ENCODE results near the gene SMG7.
A peak's percentile ranks its signal among the peaks of the same experiment; 100 is the strongest.

Gene SMG7

DNA sequence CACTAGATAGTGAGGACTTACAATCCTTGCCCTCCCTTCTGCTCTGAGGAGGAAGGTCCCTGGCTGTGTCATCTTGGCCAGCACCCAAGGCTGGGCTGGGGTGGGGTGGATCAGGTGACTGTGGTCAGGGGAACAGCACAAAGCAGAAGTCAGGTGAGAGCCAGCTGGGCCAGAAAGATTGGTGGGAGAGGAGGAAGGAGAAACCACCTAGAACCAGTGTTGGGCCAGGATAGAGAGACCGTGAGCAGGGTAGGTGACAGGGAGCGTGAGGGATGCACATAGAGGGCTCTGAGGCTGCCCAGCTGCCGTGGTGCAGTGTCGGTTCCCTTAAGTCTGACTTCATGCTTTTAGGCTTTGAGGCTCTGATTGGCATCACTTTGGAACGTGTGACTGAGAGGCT is 95.3 kb downstream of the SMG7 start:
- peak in 3 of 14 donors; percentile 23 to 41 (median 25) for DNase-seq

DNA sequence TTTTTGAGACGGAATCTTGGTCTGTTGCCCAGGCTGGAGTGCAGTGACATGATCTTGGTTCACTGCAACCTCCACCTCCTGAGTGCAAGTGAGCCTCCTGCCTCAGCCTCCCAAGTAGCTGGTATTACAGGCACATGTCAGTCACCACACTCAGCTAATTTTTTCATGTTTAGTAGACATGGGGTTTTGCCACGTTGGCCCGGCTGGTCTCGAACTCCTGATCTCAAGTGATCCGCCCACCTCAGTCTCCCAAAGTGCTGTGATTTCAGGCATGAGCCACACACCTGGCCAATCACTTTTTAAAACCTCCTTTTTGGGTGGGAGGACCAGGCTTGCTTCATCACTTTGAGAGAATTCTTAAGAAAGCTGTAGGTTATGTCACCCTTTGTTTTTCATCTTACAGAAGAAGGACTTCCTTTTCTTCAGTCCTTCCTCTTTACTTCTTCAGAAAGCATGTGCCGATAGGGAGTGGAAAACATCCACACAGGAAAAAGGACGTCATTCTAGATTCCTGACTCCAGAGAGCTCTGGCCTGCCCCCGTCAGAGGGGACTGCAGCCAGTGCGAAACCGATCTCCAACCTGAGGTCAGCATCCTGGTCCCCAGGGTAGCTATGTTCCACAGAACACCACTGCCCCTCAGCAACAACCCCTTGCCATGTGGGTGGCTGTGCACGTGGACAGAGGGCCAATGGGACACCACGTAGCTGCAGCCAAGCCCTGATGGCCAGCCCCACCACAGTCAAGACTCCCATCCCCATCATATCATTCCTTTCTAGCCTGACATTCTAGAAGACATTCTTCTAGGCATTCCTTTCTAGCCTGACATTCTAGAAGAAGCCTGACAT is 96.1 kb downstream of the SMG7 start:
- DNase-seq: peak in 1 of 14 donors; percentile 28

DNA sequence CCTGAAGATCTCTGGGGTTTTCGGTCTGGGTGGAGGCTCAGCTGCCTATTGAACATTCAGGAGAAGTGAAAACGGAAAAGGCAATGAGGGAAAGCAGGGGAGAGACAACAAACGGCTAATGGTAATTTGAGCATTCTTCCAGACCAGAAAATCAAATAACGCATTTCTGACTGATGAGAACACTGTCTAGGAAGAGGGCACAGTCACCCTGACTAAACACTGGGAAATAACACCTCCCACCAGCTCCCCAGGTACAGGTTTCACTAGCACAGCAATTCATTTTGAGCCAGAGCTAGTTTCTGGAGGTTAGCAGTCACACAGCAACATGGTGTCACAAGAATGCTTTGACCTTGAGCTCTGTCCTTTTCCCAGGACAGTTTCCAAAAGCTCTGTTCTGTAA is 96.8 kb downstream of the SMG7 start:
- DNase-seq: no peak

DNA sequence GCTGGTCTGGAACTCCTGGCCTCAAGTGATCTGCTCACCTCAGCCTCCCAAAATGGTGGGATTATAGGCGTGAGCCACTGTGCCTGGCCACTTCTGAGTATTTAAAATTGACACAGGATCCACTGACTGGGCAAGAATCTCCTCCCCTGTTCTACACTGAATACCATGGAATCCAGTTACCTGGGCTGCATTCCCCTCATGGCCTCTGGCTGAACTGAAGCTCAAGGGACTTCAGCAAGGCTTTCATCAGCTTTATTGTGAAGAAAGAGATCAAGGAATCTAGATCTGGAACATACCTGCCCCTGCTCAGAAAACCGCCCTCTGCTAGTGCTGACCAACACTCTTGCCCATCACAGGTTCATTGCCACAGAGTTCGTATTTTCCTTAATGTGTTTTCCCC is 97.5 kb downstream of the SMG7 start:
- DNase-seq: no peak

DNA sequence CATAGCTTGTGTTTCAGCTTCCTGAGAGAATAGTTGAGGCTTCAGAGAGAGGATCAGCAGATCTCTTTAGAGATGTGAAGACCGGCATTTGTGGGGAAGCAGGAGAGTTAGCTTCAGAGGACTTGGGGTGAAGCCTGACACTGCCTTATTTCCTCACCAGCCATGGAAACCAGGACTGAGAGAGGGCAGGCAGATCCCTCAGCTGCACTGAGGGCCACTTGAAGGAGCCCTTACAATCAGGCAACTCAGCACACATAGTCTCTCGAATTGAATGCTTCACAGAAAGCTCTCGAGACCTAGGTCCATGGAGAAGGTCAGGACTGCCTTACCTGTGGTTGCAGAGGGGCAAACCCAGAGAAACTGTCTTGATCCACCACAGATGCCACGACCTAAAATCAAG is 98.2 kb downstream of the SMG7 start:
- DNase-seq: no peak

DNA sequence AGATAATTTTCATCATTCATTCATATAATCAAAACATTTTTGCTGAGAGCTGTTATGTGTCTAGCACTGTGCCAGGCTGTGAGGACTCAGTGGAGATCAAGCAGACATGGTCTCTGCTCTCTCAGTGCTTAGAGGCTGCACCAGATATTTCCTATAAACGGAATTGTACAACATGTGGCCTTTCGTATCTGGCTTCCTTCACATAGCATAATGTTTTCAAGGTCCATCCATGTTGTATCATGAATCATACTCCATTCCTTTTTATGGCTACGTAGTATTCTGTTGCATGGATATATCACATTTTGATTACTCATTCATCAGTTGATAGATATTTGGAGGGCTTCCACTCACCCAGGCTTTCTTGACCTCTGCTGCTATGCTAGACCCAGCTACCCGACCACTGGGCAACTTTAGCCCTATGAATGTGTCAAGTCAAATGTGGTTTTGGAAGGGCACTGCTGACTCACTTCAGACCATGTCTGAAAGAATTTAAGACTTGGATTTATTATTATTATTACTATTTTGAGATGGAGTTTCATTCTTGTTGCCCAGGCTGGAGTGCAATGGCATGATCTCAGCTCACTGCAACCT is 99.5 kb downstream of the SMG7 start:
- DNase-seq: no peak

DNA sequence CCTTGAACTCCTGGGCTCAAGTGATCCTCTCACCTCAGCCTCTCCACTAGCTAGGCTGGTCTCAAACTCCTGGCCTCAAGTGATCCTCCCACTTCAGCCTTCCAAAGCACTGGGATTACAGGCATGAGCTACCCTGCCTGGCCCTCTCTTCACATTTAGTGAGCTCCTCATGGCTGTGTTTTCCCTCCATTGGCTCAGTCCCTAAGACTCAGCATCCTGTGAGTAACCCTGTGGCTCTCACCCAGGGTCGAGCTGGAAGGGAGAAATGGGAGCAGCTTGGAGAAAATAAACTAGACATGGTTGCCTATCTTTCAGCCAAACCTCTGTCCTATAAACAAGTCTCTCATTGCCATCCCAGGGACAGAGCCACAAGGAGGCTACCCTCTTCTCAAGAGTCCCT is 100.4 kb downstream of the SMG7 start:
- no peak for DNase-seq

DNA sequence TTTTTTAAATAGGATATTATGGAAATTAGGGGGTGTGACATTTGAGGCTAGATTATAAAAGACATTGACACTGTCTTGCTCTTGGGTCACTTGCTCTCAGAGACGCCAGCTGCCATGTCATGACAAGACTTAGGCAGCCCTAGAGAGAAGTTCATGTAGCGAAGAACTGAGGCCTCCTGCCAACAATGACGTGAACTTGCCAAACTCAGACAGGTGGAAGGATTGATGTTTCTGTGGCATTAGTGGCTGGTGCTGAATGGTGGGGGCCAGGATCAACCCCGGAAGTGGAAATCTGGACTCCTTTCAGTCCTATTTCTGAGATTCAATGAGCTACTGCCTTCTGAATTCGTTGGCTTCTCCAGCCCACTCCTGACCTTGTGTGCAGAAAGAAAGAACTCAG is 103.3 kb downstream of the SMG7 start:
- DNase-seq: no peak

DNA sequence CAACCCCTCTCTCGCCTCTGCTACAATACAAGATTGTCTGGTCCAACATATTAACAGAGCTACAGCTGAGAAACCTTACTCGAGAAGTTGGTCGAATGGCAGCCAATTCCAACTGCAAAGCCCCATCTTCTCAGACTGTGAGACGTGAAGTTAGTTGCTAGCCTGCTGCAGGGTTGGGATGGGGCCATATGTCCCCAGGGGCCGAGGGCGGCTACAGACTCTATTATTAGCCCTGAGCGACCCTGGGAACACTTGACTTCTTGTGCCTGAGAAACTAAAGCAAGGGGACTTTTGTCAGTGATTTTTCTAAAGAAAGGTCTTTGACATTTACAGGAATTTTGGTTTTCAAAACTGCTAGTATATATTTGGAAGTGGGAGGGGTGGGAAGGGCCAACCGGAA is 104.2 kb downstream of the SMG7 start:
- DNase-seq: no peak

DNA sequence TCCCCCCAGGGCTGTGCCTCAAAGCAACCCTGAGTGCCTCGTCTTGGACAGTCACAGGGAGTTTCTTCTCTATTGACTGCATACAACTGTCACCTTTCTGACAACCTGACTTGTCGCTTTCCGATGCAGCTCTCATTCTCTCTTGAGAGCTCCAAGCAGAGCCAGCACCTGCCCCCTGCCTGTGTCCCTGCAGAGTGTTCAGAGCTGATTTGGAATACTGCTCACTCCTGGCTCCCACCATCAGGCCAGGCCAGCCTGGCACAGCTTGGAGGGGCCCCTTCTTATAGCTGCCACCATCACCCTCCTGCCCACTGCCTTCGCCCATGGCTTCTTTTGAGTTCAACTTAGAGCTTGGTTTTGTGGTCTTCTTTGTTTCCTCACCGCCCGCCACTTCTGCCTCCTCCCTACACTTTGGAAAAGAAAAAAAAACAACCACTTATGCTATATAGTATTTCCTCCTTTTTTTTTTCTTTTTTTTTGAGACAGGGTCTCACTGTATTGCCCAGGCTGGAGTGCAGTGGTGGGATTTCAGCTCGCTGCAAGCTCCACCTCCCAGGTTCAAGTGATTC is 105.7 kb downstream of the SMG7 start:
- no peak for DNase-seq

DNA sequence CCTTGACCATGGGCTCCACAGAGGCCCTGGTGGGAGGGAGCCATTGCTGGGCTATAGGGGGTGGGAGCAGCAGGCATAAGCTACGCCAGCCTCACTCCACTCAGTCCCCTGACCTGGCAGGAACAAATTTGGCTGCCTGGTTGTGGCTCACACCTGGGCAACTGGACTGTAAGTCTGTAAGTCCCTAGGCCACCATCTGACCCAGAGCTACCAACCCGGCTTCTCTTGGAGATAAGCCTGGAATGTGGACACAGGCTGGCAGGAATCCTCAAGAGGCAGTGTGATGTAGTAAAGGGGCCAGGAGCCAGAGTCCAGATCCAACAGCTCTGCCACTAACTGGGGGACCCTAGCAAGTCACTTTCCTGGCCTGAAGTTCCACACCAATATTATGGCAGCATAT is 106.6 kb downstream of the SMG7 start:
- DNase-seq: no peak

DNA sequence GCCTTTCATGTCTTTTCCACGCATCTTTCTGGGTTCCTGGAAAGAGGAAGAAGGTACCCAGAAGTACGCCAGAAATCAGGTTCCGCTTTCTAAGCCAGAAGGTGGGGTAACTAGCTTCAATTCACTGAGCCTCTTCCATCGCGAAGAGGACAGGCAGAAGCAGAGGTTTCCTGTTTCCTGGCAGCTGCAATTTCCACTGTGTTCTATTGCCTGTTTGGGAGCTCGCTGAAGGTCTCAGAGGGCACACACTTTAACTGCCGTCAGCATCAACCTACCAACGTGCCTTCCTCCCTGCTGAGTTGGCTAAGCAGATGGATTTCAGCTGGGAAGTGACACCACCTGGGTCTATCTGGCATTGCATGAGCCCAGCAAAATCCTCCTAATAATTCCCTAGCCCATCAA is 108.0 kb downstream of the SMG7 start:
- DNase-seq: peak in 1 of 14 donors; percentile 10

DNA sequence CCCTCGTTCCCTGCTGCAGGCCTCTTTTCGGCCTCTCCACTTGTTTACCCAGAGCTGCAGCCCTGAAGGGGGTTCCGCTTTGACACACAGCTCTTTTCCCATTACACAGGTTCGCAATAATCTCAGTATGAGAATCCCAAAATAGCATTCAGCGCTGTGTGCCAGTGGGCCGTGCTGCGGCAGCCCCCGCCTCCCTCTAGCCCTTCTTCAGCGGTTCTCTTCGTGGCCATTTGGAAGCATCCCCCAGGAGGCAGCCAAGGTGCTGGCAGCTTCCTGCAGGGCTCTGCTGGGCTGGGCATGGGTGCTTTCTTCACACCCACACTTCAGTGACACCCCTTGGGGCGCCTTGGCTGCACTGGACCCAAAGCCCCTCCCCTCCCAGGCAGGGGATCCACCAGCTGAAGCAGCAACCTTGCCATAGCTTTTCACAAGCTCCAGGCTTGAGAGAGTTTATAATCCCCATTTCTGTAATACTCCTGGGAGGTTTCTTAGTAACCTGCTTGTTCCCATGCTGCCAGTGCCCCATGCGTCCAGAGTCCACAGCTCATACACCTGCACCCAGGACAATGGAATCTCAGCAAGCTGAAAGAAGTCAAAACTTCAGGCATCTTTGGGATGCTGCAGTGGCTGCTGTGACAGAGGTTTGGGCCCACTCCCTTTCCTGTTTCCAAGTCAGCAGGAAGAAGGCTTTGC is 109.9 kb downstream of the SMG7 start:
- DNase-seq: no peak

DNA sequence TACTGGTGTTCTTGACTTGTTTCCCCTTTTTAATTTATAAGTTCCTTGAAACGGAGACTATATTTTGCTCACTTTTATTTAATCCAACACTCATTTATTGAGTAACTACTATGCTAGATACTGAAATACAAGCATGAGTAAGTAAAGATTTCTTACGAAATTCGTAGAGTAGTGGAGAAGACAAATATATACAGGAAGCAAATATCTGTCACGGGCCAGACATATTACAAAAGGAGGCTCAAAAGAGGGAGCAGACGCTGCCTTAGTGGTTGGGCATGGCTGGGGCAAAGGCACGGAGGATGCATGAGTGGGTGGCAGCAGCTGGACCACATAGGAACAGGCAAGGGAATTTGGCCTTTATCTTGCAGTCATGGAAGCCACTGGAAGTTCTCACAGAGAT is 111.2 kb downstream of the SMG7 start:
- no peak for DNase-seq

DNA sequence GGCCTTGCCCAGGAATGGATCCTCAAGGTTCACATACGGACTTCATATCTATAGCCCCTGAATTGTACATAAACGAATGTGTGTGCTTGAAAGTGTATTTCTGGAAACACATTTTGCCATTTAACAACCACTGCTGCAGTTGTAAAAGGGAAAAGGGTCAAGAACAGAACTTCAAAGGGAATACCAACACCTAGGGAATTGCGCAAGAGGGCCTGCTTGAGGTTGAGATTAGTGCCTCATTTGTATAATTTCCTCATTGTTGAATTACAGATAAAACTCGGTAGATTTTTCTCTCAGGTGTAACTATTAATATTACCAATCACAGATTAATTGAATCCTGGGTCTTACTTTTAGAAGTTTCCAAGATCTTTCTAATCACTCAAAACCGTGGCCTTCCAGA is 111.8 kb downstream of the SMG7 start:
- DNase-seq: no peak

DNA sequence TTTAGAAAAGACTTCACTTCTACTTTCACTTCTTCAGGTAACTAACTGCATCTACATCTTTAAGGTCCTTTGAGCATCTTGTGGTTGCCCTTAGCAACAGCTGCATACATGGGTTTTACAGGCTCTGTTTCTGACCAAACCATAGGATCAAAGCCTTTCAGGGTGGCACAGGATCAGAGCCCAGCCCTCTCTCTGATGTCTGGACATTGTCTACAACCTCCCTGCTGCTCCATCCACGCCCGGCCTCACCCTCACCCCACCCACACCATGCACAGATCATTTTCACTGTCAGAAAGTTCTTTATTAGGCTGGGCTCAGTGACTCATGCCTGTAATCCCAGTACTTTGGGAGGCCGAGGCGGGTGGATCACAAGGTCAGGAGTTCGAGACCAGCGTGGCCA is 112.7 kb downstream of the SMG7 start:
- no peak for DNase-seq

DNA sequence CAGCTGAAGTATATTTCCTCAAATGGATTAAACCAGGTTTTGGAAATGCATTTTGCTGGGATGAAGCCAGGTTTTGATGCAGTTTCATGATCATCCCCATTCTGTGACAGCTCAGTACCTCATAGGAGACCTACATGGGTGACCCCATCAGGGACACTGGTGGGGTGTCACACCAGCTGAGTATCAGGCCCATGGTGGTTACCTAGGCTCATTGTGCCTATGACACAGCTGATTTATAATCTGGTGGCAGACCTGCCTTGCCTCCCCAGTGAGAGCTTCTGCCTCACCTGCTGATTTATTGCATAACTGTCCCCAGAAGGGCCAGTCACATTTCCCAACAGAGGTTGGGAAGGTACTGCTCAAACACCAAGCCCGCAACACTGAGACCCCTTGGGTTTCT is 114.2 kb downstream of the SMG7 start:
- no peak for DNase-seq

DNA sequence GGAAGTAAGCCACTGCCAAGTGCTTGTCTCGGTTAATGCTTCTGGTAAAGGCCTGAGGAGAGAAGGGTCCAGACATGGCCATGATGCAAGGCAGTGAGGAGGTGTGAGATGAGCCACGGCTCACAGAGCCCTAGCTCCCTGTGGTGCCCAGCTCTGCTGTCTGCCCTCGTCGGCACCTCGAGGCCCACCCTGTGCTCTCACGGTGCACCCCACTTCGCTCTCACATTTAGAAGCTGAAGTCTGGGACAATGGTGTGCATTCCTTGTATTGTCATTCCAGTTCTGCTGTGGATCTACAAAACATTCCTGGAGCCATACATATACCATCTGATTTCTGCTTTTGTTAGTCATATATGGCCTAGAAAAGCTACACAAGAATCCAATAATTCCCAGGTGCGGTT is 114.6 kb downstream of the SMG7 start:
- no peak for DNase-seq

DNA sequence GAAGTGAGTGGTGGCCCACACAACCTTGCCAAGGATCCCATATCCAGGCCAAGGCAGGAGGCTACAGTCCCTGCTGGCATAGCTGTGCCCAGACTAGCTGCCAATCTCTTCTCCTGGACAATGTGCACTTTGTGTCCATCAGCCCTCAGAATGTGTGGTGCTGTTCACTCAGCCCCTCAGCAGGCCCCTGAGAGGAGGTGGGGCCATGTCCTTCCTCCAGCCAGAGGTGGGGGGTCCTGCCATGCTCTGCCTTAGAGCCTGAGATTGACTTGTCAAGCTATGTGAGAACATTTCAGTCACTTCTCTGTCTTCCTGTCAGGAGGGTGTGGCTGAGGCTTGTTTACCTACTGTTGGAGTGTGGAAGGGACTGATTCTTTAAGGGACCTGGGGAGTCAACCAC is 116.5 kb downstream of the SMG7 start:
- peak in 4 of 14 donors; percentile 16 to 45 (median 30) for DNase-seq

DNA sequence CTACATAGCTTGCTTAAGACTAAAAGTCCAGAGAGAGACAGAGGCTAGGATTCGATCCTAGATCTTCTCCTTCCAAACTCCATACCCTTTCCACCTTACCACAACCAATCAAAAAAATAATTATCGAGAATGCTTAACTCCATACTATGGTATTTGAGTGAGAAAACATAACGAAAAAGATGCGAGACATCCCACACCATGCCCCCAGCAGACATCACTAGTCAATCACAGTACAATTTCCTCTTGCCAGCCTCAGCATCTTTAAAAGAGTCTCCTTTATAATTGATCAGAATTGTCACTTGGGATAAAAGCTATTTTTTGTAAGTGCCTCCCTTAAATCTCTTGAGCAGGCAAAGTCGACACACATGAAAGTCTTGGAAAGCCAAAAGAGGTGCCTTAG is 117.1 kb downstream of the SMG7 start:
- DNase-seq: no peak

DNA sequence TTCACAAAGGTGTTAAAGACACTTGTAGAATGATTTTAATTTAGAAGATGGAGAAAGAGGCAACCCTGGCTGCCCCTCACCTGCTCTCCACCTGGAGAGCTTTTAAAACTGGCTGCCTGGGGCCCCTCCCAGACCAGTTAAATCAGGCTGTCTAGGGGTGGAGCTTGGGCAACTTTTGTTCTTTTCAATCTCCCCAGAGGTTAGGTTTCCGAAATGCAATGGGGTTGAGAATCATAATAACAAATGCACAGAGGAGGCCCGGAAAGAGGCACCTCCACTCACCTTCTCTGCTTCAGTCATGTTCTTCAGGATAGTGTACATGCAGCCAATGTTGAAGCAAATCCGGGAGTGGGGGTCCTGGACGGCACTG is 117.6 kb downstream of the SMG7 start:
- no peak for DNase-seq

DNA sequence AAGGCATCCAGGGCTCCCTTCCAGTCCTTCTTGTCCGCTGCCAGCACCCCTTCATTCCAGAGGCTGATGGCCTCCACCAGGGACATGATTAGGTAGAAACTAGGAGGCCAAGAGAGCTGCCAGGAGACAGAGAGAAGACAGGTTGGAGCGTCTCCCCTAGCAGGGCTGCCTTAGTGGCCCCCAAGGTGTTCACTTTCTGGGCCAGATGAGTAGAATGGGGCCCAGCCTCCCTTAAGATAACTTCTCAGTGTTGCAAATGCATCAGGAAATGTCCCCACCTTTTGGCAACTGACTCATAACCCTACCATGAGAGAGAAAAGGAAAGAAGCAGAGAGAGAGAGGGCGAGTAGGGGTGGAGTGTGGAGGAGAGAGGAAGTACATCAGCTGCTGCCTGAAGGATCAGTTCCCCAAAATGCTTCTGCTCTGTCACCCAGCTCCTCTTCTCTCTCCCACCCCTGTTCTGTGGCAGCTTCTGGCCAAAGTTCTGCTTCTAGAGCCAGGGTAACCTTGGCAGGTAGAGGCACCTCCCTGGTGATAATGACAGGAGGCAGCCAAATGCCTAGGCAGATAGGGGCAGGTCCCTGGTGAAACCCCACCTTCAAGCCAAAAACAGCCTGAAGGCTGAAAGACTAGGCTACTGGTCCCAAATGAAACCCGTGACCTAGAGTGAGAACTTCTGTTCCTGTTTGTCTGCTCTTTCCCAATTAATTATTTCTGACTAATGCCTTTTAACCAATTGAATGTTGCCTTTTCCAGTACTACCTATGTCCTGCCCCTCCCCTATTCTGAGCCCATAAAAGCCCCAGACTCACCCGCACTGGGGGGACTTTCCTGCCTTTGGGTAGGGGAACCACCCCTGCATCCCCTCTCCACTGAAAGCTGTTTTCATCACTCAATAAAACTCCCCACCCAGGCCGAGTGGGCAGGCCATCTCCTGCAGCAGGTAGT is 118.2 kb downstream of the SMG7 start, which contains the start of gene NCF2:
TSS of gene NCF2 (minus strand) at position 216 of the 948 bp plus-strand sequence. CDS start at position 86, 130 bp downstream.
- DNase-seq: peak in 6 of 14 donors; percentile 27 to 44 (median 30)
